Stimulated activated CD4-positive, alpha-beta T cell treated with anti-CD3 and anti-CD28 coated beads, Interleukin-12 subunit alpha, Interleukin-12 subunit beta, amount 100 ng/mL, for 48 hours (primary cell): ENCODE results near the gene OSTF1.

Experiments
- DNase-seq, 3 donors: peaks; one replicate each; pipeline ENCODE4 v3.0.0-alpha.2; 2020; ENCODE audit warnings: low read depth in 2 of 3, low spot score in 1 of 3

OSTF1 gene

DNA sequence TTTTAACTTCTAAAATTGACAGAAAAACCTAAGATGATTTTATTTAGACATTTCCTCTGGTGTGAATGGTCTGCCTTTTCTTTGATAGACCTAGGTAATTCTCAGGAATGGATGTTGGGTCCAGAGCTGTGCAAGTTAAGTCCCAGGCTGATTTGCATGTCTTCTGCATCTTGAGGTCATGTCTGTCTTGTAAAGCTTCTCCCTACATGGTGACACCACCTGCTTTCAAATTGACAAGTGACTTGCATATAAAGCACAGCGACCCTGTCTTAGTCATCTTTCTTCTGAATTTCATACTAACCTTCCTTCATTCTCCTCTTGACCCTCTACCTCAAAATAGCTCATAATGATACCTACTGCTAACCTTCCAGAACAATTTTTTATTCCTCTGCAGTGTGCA, 29.2 kb downstream of the OSTF1 start:
- DNase-seq = no peak

DNA sequence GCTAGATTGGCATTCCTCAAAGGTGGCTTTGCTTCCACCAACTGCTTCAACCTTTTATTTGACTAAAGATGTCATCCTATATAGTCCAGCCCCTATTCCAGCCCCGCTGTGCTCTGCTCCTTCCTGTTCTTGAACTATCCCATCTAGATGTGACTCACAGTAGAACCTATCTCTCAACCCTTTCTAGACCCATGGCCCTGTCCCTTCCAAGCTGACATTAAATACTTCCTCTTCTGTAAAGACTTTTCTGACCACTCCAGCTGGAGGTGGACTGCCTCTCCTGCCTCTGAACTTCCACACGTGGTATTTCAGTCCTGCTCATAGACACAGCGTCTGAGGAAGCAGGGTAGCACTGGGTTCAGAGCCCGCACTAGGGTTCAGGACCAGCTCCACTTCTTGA, 32.4 kb downstream of the OSTF1 start:
- no peak for DNase-seq

DNA sequence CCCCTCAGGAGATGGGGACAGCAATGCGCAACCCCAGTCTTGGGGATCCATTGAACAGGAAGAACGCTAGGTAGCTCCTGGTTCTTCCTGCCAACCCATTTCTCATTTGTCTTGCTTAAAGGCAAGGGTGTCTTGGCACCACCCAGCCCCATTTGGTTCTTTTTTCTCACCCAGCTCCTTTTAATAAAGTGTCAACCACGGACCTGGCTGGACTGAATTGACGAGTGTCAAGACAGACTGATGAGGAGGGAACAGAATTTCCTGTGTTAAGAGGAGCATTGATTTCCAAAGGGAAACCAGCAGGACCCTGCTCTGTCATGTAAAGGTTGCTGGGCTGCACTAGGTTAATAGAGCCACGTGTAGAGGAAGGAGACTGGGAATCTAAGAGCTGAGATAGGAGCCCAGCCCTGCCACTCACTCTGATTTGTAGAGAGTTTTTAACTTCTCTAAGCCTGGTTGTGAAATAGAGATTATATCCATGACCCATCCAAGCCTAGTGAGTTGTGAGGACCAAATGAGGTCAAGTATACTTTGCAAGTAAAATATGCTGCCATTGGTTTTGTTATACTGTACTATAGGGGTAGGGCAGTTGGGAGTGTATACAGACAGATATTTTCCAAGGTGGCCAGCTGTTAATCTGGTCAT, 33.7 kb downstream of the OSTF1 start:
- DNase-seq = no peak

DNA sequence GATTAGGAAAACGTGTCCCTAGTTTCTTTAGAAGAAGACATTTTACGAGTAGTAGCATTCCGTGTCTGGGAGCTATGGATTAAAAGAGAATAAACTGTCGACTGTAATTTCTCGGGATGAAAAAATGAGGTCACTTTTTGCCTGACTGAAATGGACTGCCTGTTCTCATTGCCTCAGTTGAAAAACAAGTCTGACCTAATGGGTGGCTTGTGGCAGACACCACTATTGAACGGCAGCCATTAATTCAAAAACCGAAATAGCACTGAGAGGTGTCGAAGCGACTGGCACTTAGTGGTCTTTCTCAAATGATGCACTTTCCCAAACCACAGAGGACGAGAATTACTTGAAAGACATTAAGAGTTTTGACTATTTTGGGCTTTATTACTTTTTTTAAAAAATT, 35.4 kb downstream of the OSTF1 start:
- DNase-seq = no peak

DNA sequence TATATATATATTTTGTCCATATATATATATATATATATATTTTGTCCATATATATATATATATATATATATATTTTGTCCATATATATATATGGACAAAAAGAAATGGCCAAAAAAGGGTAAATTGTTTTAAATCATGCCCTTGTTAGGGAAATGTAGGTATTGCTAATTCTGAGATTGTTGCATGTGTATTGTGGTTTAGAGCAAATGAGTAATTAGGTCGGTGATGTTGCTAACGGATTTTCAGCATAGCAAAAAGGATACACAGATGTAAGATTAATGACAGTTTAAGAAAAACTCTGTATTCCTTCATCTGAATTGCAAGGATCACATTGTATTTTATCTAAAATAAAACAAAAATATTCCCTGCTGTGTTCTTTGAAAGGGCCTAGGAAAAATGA, 40.2 kb downstream of the OSTF1 start:
- DNase-seq = no peak

DNA sequence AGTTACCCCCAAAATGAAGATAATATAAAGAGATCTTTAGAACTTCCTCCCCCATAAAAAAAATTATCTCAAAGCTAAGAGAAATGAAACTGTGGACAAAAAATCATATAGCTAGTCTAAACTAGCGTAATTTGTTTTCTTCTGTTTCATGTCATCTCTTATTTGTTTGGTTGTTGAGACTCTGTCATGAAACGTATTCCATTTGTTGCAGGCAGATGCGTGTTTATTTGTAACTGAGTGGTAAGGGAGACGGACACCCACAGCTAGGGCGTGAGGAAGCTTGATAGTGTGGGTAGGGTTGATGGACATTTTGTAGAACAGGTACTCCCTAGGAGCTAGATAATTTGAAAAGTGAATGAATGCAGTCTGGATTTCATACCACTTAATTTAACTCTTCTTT, 41.9 kb downstream of the OSTF1 start:
- DNase-seq = no peak

DNA sequence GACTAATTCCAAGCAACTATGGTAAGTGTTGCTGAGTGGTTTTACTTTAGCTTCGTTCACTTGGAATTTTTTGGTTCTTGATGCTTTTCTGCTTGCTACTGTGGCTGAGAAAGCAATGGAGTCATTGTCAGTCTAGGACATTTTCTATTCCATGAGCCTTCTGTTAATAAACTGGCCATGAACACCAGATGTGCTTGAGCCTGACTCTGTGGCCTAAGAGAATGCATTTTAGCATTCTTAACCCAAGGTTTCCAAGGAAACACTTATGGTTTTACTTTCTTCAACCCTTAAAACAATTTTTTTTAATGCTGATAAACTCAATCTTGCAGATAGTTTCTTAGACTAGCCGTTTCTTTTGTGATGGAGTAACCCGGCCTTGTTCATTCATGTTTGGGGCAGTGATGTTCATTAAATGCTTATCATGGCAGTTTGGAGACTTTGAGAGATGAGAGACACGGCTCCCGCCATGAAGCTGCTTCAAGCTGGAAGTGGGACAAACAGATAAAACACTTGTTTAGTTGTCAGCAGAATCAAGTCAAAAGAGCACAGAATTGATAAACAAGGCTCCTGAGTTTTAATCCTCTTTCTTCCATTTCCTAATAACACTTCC, 42.4 kb downstream of the OSTF1 start:
- DNase-seq = no peak

DNA sequence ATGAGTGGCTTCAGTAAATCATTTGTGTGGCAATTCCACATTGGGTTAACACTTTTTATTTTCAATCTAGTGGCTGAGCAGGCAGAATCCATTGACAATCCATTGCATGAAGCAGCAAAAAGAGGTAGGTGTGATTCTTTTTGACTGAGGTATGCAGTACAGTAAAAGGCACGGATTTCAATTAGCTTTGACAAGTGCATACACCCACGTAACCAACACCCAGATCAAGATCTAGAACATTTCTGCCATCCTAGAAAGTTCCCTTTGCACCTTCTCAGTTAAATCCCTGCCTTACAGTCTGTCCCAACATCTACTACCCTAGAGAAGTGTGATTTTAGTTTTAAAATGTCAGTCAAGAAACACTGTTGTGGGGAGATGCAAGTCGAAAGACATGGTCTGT, 43.4 kb downstream of the OSTF1 start:
- no peak for DNase-seq

DNA sequence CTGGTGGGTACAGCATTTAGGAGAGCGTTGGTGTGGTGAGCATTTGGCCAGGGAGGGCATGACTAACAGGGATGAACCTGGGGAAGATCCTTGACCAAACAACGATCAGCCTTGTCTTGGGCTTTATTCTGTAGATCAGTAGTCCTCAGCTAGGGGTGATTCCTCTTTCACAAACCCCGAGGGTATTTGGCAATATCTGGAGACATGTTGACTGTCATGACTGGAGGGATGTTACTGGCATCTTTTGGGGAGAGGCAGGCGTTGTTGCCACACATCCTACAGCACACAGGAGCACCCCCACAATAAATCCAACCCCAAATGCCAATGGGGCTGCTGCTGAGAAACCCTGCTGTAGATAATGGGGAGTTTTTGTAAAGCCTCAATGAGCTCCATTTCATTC, 43.9 kb downstream of the OSTF1 start:
- no peak for DNase-seq

DNA sequence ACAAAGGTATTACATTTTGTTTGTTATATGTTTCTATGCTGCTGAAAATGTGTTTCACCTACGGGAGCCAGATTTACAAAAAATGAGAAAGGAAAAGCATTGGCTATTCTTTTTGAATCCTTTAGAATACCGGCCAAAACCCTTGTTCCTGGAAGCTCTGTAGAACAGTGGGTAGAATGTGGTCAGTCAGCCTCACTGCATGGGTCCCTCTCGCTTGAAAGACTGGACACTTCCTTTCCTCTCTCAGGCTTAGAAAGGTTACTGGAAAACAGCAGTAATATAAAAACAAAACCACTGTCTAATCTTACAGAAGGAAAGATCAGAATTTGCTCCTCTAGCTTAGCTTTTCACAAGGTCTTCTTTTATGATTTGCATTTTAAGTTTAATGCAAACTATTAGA, 45.1 kb downstream of the OSTF1 start:
- no peak for DNase-seq

DNA sequence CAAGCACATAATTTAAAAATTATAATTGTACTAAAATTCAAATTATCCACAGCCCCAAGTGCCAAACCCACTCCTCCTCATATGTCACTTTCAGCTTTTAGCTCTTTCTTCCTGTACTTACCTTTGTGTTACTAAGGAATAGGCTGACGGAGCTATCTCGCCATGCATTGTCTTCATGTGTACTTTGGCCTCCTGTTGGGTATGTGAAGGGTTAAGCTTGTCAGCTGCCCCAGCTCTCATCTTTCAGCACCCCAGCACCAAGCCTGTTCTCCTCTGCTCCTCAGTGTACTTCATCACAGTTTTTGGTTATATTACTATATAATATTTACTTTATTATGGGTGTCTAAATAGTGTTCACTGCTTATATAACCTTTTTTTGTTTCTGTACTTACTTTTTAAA, 46.2 kb downstream of the OSTF1 start:
- DNase-seq = no peak

DNA sequence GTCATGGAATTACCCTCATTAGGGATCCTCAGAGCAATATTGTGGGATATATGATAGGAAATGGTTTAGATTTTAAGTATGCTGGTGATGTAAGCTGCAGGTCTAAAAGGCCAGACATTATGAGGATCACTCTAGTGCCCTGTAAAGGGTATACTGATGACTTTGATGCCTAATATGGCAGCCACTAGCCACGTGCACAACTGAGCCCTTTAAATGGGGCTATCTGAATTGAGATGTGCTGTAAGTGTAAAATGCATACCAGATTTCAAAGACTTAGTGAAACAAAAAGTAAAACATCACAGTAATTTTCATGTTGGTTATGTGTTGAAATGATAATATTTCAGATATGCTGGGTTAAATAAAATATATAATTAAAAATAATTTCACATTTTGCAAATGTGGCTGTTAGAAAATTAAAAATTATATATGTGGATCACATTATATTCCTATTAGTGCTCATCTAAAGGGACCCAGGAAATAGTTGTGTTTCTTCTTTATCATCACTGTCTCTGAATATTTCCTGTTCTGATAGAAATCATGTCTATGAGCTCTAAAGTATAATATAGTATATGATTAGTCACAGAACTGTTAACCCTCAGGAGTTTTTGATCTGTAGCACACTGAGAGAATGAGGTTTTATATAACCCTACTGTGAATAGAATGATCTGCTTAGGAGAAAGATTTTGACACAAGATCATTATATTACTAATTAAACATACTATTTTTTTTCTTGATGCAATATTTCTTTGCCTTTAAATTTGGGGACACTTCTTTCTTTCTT, 50.1 kb downstream of the OSTF1 start:
- DNase-seq = no peak

DNA sequence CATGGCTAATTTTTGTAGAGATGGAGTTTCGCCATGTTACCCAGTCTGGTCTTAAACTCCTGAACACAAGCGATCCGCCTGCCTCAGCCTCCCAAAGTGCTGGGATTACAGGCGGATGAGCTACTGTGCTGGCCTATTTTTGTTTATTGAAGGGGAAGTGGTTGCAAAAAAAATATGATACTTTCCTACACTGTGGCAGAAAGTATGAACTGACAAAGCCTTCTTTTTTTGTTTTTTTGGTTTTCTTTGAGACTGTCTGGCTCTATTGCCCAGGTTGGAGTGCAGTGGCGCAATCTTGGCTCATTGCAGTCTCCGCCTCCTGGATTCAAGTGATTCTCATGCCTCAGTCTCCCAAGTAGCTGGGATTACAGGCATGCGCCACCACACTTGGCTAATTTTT, 50.9 kb downstream of the OSTF1 start:
- DNase-seq = no peak

DNA sequence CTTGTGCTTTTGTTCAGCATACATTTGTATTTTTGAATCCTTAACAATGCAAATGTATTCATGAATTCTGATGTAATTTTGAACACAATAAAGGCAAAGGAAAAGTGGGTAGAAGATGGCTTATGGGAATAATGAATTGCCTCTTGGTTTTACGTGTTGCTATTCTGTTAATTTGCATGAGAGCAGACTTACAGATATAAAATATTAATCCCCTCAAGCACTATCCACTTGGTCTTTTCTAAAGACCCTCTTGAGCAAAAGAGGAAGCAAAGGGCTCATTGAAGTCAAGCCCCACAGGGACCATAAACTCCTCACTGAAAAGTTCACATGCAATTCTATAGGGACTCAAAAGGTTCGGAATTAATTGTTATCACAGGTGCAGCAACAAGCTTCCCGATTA, 51.9 kb downstream of the OSTF1 start:
- no peak for DNase-seq

DNA sequence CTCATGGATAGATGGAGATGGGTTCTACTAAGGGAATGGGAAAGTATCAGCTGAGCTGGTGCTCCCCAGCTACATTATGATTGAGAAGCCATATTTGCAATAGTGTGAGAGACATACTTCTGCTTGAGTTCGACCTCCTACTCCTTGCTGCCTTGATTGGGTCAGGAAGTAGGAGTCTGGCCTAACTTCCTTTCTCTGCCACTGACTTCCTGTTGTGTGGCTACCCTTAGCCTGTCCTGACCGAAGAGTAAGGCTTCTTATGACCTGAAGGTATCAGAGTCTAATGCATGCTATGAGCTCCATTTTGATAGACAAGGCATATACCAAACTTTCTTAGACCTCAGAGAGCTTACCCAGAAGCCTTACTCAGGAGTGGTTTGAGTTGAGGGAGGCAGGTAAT, 53.9 kb downstream of the OSTF1 start:
- no peak for DNase-seq

DNA sequence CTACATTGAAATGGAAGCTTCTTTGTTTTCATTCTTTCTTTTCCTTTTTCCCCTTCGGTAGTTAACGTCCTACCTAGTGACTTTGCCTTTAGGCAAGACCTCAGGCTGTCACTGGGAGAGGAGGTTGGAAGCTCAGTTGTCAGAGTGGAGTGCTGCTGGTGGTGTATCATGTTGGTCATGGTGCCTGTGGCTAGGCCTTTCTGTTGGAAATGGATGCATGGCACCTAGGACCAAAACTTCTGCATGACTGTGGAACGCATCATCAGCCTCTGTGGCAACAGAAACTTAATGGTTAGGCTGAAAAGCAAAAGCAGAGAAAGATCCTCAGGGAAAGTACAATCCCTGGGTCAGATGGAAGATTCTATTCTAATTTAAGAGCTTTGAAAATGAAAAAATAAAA, 57.9 kb downstream of the OSTF1 start:
- no peak for DNase-seq

DNA sequence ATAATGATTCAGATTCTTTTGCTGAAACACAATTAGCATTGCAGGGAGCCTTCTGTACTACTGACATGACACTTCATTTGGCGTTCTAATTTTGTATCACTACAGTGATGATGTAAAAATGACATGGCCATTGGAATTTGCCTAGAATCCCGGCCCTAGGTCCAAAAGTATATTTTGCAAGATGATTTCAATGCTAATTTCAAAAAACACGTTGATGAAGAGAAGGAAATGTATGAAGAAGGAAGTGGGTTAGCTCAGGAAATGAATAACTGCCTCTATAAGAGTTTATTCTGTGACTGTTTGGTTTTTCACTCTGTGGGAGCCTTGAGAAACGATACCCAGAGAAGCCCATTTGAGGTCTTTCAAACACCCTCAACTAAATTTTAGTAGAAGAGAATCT, 59.3 kb downstream of the OSTF1 start:
- no peak for DNase-seq

DNA sequence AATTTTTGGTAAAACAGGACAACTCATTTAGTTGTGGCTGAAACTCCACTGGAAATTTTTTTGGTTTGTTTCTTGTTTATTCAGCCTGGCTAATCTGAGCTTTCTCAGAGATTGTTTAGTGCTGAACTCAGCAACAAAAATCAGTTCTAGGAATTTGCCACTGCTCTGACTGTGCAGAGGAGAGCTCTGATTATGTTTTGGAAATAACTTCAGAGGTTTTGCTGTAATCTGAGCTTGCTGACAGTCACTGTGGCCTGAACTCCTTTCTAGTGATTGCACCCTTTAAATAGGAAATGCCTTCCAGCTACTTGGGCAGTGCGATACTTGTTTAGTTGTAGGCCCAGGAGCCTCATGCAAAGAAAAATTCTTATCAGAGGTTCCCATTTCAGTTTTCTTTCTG, 60.2 kb downstream of the OSTF1 start:
- DNase-seq = no peak

DNA sequence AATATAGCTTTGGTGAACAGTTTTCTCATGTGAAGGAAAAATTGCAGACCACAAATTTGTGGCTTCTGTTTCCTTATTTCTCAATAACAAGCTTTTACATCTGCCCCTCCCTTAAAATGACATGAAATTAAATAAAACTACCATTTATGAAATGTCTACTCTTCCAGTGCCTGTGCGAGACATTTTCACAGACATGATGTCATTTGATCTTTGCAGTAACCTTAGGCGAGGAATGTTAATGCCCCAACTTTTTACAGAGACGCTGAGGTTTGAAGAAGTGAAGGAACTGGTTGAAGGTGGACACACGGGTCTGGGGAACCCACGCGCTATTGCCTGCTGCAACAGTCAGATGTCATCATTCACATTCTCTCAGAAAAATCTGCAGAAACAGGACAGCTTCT, 61.5 kb downstream of the OSTF1 start:
- no peak for DNase-seq

DNA sequence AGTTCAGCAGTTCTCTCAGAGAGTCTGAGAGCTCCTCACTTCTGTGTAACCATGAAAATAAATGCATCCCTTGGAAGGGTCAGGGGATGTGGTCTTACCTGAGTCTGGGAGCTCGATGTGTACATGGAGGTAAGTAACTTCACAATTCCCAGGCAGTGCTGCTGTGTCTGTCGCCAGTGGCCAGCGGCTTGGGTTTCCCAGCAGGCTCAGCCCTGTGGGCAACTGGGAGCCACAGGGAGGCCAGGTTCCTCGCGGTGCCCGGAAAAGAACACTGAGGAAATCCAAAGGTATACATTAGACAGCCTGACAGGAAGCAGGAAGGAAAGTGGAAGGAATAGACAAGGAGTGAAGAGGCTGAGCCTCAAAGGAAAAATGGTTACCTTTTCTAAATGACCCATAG, 62.2 kb downstream of the OSTF1 start:
- DNase-seq = no peak

DNA sequence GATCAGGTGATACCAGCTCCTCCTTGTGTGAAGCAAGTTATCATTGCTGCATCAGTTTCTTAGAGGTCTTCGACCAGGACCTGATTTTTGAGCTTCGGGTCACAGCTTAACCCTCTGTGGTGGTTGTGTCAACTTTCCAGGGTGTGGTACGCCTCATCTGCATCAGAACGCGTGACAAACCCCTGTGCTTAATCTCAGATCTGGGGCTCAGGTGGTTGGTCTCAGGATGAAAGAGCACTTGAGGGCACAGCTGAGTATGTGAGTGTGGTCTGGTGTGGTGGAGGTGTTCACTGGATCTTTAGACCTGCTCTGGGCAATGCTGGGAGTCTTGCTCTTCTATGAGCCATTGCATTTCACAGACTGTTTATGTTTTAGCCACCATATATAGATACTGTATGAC, 64.1 kb downstream of the OSTF1 start:
- DNase-seq = peak; percentile 33 to 57 (median 52)

DNA sequence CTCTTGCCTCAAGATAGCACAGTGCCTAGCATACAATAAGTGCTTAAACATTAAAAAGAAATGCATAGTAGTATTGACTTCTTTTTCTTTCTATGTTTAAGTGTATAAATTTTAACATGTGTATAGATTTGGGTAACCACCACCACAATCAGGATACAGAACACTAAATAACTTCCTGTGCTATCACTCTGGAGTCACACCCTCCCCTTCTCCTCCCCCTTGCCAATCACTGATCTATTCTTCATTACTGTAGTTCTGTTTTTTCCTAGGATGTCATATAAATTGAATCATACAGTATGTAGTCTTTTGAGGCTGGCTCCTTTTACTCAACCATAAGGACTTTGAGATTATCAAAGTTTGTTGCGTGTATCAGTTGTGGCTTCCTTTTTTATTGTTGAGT, 68.5 kb downstream of the OSTF1 start:
- no peak for DNase-seq
